Measurements from ENCODE around the gene ZNF3.

ZNF3 gene

DNA sequence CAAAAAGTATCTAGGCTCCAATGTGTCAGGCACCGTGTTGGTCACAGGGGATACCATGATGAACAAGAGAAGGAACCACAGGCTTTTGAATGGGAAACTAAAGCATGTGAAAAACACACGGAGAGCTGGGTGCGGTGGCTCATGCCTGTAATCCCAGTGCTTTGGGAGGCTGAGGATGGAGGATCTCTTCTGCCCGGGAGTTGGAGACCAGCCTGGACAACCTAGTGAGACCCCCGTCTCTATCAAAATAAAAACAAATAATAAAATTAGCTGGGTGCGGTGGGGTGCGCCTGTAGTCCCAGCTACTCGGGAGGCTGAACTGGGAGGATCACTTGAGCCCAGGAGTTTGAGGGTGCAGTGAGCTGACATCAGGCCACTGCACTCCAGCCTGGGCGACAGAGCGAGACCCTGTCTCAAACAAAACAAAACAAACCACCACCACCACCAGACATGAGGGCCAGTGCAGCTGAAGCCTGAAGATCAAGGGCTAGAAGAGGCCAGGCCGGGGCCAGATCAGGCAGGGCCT lies 6.6 kb upstream of the ZNF3 start:
- H3K4me3 ChIP-seq (replicated peaks; ENCODE audit: insufficient read depth, low read length), result peak overlapping the region; percentile 94
- peak overlapping the region; percentile 80 for H3K27ac ChIP-seq (replicated peaks)
- TF ChIP-seq GABPA (IDR thresholded peaks at IDR 0.05; ENCODE audit: low read depth) (no peak), SPI1 (IDR thresholded peaks at IDR 0.05; ENCODE audit: borderline replicate concordance, low read depth) (no peak), POLR2AphosphoS5 (IDR thresholded peaks at IDR 0.05; ENCODE audit: low read depth) (no peak)
- TF ChIP-seq, protein P1, sequence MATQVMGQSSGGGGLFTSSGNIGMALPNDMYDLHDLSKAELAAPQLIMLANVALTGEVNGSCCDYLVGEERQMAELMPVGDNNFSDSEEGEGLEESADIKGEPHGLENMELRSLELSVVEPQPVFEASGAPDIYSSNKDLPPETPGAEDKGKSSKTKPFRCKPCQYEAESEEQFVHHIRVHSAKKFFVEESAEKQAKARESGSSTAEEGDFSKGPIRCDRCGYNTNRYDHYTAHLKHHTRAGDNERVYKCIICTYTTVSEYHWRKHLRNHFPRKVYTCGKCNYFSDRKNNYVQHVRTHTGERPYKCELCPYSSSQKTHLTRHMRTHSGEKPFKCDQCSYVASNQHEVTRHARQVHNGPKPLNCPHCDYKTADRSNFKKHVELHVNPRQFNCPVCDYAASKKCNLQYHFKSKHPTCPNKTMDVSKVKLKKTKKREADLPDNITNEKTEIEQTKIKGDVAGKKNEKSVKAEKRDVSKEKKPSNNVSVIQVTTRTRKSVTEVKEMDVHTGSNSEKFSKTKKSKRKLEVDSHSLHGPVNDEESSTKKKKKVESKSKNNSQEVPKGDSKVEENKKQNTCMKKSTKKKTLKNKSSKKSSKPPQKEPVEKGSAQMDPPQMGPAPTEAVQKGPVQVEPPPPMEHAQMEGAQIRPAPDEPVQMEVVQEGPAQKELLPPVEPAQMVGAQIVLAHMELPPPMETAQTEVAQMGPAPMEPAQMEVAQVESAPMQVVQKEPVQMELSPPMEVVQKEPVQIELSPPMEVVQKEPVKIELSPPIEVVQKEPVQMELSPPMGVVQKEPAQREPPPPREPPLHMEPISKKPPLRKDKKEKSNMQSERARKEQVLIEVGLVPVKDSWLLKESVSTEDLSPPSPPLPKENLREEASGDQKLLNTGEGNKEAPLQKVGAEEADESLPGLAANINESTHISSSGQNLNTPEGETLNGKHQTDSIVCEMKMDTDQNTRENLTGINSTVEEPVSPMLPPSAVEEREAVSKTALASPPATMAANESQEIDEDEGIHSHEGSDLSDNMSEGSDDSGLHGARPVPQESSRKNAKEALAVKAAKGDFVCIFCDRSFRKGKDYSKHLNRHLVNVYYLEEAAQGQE (IDR thresholded peaks at IDR 0.05; ENCODE audit: insufficient replicate concordance, low read depth), result no peak
- TF ChIP-seq, protein P2, sequence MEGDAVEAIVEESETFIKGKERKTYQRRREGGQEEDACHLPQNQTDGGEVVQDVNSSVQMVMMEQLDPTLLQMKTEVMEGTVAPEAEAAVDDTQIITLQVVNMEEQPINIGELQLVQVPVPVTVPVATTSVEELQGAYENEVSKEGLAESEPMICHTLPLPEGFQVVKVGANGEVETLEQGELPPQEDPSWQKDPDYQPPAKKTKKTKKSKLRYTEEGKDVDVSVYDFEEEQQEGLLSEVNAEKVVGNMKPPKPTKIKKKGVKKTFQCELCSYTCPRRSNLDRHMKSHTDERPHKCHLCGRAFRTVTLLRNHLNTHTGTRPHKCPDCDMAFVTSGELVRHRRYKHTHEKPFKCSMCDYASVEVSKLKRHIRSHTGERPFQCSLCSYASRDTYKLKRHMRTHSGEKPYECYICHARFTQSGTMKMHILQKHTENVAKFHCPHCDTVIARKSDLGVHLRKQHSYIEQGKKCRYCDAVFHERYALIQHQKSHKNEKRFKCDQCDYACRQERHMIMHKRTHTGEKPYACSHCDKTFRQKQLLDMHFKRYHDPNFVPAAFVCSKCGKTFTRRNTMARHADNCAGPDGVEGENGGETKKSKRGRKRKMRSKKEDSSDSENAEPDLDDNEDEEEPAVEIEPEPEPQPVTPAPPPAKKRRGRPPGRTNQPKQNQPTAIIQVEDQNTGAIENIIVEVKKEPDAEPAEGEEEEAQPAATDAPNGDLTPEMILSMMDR (IDR thresholded peaks at IDR 0.05; ENCODE audit: insufficient read depth, low read length), result no peak
- DNase-seq (ENCODE audit: low read depth in 1 of 2, low spot score in 1 of 2), result no peak
- no peaks in the 10 kb centered on the region for H3K27me3 ChIP-seq (ENCODE audit: insufficient read depth, poor library complexity, severe bottlenecking)

DNA sequence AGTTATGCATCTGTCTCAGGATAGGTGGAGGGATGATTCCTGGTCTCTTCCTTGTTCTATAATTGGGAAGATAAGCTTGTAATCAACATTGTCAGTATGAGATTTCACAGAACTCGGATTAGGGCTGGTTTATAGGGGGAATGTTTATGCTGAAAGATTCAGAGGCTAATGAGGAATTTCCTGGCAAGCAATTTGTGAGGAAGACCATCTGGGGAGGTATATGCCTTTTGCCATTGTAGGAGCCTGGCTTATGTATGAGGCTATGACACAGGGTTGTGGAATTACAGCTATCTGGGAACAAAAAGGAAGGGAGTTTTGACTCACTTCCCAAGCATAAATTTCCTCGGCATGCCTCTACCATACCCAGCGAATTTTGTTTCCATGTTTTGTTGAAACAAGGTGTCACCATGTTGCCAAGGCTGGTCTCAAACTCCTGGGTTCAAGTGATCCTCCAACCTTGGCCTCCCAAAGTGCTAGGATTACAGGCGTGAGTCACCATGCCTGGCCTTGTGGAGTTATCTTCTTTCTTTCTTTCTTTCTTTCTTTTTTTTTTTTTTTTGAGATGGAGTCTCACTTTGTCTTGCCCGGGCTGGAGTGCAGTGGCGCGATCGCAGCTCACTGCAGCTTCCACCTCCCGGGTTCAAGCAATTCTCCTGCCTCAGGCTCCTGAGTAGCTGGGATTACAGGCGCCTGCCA lies 5.7 kb upstream of the ZNF3 start:
- no peak overlapping the region for H3K4me3 ChIP-seq (replicated peaks; ENCODE audit: insufficient read depth, low read length)
- DNase-seq (ENCODE audit: low read depth in 1 of 2, low spot score in 1 of 2), result no peak
- no peaks in the 10 kb centered on the region for H3K27me3 ChIP-seq (ENCODE audit: insufficient read depth, poor library complexity, severe bottlenecking)
- TF ChIP-seq, protein P1 (IDR thresholded peaks at IDR 0.05; ENCODE audit: insufficient replicate concordance, low read depth), result no peak
- TF ChIP-seq GABPA (IDR thresholded peaks at IDR 0.05; ENCODE audit: low read depth) (no peak), POLR2AphosphoS5 (IDR thresholded peaks at IDR 0.05; ENCODE audit: low read depth) (no peak)
- no peak overlapping the region for H3K27ac ChIP-seq (replicated peaks)

DNA sequence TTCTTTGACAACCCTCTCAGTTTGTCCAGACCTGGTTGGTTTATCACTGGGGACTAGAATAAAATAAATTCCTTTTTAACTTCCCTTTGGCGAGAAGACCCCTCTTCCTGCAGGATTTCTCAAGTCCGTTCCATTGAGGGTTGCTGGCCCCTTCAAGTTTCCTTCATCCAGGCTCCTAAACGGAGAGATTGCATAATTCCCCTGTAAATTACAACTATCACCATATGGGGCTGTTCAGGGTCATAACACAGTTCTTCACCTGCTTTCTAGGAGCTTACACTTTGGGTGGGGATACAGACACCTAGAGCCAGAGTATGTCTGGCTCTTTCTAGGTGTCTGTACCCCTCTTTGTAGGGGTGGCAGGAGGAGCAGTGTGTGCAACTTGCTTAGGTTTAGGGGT lies 4.0 kb upstream of the ZNF3 start:
- peak in 1 of 2 experiments; percentile 42 for DNase-seq (ENCODE audit: low read depth in 1 of 2, low spot score in 1 of 2)
- Histone ChIP-seq H3K27ac (replicated peaks) (no peak overlapping the region), H3K27me3 (ENCODE audit: insufficient read depth, poor library complexity, severe bottlenecking) (no peaks in the 10 kb centered on the region), H3K4me3 (replicated peaks; ENCODE audit: insufficient read depth, low read length) (no peak overlapping the region)
- TF ChIP-seq, protein P2 (IDR thresholded peaks at IDR 0.05; ENCODE audit: insufficient read depth, low read length), result no peak
- TF ChIP-seq SPI1 (IDR thresholded peaks at IDR 0.05; ENCODE audit: borderline replicate concordance, low read depth), result no peak
- no peak for TF ChIP-seq POLR2AphosphoS5 (IDR thresholded peaks at IDR 0.05; ENCODE audit: low read depth)
- TF ChIP-seq, protein P1 (IDR thresholded peaks at IDR 0.05; ENCODE audit: insufficient replicate concordance, low read depth), result no peak
- TF ChIP-seq GABPA (IDR thresholded peaks at IDR 0.05; ENCODE audit: low read depth), result no peak
